ENCODE data around the gene CSTF2.
"Not testable (repeated sequence)": the region's sequence is repeated elsewhere in the genome, so short reads cannot be mapped to it uniquely, and the experiment has no call there.

Gene CSTF2

GRCh38 chrX:100819837-100820666, at the start of gene CSTF2:
CSTF2 (plus strand) TSS chrX:100820391; CDS start chrX:100820417, 26 bp downstream.
- DNase-seq = peak; percentile 52

DNA sequence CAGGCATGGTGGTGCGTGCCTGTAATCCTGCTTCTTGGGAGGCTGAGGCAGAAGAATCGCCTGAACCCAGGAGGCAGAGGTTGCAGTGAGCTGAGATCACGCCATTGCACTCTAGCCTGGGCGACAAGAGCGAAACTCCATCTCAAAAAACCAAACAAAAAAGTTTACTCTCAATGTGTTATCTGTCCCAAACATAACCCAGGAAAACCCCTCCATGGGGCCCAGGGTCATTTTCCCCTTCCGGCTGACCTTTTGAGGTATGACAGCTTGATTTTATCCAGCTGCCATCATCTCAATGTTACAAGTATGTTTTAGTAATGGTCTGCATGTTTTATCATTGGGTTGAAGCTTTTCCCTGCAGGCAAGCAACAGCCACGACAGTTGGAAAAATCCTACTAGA, 23.8 kb upstream of the CSTF2 start:
- not testable (repeated sequence) for DNase-seq

DNA sequence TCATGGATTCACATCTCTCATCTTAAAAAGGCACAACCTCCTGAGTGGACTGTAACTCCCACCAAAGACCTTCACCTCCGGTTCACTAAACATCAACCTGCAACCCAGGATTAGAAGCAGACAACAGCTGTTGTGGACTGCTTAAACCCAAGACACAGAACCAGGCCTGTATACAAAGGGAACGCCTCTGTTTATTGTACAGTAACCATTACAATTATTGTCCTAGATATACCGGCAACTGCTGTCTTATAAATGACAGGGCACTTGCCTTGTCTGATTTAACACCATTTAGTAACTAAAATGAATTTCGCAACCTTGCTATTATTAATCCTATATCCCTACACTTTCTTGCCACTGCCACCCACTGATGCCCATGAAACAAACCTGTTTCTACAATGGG, 22.8 kb upstream of the CSTF2 start:
- DNase-seq = no peak

DNA sequence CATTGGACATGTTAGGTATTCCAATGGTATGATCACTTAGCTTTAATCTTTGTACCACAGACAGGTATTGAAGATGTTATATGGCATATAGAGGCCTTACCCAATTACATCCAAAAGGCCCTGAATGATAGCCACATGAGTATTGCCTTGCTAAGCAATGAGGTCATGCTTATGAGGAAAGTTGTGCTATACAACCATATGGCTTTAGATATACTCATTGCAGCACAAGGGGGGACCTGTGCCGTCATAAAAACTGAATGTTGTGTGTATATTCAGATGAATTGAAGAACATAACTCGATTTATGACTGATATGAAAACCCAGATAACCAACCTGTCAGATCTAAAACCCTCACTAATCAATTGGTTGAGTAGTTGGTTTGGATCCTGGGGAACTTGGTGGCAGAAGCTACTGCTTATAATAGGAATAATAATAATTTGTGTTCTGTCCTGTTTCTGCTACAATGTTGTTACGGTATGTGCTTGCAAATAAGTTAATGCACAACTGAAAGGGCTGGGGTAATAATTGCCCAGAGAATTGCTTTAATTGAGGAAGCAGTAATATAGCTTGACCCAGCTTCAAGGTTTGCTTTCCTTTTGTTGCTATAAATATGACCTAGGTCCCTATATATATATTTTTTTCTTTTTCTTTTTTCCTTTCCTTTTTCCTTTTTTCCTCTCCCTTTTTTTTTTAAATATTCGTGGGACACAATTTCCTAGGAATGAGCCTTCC, 21.5 kb upstream of the CSTF2 start:
- DNase-seq = no peak

GRCh38 chrX:100802843-100803242, 17.3 kb upstream of the CSTF2 start:
- DNase-seq = no peak

DNA sequence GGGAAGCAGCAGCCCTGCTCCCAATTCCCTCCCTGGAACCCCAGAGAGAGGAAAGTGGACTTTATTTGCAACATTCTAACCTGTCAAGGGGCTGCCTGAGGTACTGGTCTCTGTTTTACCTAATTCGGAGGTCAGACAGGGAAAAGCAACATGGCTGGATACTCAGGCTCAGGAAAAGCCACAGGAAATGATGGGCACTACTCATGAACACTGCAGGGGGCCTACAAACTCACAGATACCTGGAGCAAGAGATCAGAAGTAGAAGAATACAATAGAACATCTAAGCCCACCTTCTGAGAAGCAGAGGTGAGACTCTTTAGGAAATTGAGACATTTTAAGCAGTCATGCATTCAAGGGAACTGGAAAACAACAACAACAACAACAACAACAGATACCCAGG, 15.4 kb upstream of the CSTF2 start:
- DNase-seq = no peak

GRCh38 chrX:100808265-100808664, 11.9 kb upstream of the CSTF2 start:
- not testable (repeated sequence) for DNase-seq

DNA sequence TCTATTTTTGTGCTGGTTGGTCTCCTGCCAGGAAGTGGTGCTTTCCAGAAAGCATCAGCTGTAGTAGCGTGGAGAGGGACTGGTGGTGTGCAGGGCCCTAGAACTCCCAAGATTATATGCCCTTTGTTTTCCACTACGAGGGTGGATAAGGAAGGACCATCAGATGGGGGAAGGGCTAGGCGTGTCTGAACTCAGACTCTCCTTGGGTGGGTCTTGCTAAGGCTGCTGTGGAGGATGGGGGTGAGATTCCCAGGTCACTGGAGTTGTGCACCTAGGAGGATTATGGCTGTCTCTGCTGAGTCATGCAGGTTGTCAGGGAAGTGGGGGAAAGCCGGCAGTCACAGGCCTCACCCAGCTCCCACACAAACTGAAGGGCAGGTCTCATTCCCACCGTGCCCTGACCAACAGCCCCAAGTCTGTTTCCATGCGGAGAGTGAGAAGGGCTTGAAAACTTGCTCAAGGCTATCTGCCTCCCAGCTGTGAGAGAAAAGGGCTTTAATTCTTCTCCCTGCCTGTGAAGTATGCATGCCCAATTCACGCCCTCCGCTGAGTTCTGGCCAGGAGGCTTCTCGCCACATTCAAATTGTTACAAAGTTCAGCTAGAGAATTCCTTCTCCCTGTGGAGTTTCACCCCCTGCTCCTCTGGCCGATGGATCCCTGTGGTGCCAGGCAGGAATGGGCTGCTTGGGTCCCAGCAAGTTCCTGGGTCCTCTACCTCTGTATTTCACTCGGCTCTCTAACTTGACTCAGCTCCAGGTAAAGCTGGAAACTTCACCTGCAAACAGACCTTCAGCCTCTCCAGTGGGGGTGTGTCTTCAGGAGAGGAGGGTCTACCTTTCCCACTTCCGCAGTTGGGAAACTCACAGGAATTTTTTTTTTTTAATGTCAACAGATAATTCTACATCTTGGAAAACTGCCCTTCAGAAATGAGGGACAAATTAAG, 7.7 kb upstream of the CSTF2 start:
- no peak for DNase-seq

GRCh38 chrX:100817340-100817739, 2.9 kb upstream of the CSTF2 start:
- no peak for DNase-seq

DNA sequence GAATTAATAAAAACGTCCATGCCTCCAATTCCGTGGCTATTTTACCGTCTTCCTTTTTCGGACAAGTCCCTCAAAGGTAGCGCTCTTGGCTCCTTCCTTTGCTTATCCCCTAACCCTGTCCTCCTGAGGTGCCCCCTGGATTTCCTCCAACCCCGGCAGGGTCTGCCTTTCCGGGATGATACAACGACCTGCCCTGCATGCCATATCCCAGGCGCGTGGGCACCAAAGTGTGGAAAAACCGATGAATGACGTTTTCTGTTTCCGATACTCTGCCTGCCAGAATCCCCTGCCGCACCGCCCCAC, 706 bp upstream of the CSTF2 start:
- peak; percentile 25 for DNase-seq

GRCh38 chrX:100829730-100830129, 9.5 kb downstream of the CSTF2 start:
- DNase-seq = no peak

DNA sequence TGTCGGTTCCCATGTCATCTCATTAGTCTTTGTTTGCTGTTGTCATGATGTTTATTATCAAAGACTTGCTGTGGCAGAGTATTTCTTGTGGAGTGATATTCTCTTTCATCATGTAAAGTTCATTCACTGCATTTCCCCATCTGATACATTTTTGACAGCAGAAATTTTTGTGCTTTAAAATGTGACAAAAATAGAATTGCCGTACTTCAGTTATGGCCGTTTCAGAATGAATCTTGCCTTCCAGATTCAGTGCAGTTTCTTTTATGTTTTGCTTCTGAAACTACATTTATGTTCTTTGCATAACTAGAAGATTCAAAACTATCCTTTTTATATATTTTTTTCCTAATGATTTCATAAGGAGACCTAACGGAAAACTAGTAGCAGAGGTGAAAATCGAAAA, 10.0 kb downstream of the CSTF2 start:
- DNase-seq = no peak

- no peak for DNase-seq
Measured at GRCh38 chrX:100830547-100830946, 10.4 kb downstream of the CSTF2 start.

DNA sequence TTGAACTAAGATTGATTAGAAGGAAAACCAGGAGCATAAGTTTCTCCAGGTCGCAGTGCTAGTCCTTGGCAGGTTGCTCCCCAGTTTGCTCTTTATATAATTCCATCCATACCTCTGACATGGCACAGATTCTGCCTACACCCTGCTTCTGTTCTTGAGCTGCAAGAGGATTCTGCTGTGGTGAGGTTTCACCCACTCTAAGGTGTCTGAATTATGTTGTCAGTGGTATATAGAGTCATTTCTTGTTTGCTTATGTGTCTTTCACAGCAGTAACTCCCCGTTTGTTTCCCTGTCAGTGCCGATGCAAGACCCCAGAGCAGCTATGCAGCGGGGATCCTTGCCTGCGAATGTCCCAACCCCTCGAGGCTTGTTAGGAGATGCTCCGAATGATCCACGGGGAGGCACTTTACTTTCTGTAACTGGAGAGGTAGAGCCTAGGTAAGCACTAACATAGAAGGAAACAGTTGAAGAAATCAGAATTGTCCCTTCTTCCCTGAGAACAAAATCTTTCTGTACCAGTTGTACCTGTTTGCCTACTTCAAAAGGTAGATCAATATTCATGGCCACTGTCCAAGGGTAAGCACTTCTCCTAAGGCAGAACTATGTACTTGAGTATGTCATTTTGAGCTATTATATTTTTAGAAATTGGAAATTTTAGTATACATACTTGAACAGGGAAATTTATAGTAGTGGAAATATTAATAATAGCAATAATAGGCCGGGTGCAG, 11.2 kb downstream of the CSTF2 start:
- no peak for DNase-seq

DNA sequence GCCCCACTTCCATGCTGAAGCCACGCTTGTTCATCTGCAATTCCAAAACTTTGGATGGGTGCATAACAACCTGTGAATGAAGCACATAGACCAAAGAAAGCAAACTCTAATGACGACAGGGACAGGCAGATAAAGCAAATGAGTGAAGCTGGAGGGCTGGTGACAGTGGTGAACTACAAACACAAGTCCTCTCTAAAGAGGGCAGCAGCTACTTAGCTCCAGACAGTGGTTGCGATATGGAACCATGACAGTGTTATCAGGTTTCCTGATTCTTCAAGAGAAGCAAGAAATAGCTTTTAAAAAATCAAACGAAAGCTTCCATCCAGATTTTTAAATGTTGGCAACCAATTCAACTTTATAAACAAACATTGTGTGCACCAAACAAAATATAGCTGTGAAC, 30.1 kb downstream of the CSTF2 start:
- no peak for DNase-seq

DNA sequence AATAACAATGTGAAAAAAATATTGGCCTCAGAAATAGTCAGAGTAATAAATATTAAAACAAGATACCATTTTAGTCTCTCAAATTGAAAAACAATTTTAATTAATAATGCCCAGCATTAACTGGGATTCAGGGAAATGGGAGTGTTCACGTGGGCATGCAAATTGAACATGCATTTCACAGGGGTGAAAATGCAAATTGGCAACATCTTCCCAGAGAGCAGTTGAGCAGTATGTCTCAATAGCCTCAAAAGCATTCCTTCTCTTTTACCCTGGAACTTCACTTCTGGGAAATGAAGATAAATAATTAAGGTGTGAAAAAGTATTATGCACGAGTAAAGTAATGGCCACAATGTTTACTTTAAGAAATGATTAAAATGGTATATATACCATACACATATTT, 32.6 kb downstream of the CSTF2 start:
- no peak for DNase-seq

GRCh38 chrX:100863326-100863864, 43.2 kb downstream of the CSTF2 start:
- no peak for DNase-seq

- DNase-seq = no peak
Measured at GRCh38 chrX:100864657-100865391, 44.6 kb downstream of the CSTF2 start.

DNA sequence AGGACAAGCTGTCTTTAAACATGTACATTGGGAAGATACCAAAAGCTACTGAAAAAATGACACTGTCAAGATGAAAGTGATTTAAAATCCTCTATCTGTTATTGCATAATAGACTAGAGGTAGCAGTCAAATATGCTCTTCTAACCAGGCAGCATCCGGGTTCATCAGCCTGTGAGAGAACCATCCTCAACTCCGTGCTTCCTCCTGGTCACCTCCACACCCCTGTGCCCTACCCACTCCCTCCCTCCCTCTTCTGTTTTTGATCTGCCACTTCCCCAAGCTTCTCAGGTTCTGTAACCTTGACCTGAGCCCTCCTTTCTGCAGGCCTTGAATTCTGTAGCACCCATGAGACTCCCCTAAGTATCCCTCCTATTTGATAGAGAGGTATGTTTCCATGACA, 48.1 kb downstream of the CSTF2 start:
- DNase-seq = no peak

DNA sequence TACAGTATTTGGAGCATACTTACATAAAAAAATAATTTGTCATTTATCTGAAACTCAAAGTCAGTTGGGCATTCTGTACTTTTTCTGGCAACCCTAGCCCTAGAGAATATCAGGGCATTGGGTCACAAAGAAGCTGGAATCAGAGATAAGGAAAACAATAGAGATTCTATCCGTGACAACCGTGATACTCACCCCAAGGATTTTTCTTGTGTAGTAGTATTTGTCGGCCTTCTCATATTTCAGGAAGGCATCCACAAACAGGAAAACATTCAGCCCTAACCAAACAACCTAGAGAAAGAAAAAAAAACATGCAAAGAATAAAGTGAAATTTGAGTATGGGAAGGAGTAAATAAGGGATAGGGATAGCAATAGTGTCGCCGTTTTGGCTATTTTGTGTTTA, 50.3 kb downstream of the CSTF2 start:
- DNase-seq = no peak
